Ramos (cell line): Measurements from ENCODE around the gene FAM185A.
"Not testable (repeated sequence)": the region's sequence is repeated elsewhere in the genome, so short reads cannot be mapped to it uniquely, and the experiment has no call there.

Experiments used
- in situ Hi-C: fragments of 300-500 bp; cut with MboI; formaldehyde crosslinking; loops from one replicate; pipeline ENCODE4 v1.14.3; 2022; ENCODE audit warnings: low sequenced_read_pairs; ENCODE audit not compliant: unreplicated experiment

The FAM185A gene

DNA sequence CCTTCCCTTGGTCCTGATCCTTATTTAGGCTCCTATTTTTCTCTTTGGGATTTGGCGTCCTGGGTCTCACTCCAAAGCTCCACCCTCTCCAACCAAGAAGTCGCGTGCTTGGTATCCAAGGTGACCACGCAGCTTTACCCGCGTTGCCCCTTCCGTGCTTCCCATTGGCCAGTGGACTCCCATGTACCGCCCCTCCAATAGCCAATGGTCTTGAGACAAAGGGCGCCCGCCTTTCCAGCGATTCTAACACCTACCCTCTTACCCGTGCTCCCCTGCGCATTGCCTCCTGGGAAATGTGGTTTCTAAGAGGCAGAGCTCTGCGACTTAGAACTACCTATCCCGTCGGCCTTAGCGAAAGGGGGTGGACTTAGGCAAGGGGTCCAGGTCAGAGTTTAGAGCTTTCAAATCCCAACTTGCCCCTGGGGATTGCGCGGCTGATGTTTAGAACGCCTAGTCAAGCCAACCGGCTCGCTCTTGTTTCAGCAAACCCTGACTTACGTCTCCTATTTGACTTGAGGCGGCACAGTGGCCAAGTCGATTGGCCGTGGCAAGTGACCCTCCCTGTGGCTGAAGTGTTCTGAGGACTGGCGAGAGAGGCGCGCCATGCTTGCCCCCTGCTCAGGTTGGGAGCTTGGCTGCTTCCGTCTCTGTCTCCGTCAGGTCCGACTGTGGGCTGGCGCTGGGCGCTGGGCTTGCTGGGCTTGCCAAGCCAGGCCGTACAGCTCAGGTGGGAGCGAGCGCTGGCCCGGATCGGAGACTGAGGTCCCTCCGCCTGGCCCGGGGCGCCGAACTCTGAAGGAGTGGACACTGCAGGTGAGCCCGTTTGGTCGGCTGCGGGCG lies at the start of gene FAM185A:
Gene FAM185A, plus strand, starts transcription at position 395 of the 840 bp plus-strand sequence. Its CDS starts 209 bp downstream, at position 604.
- in situ Hi-C loops, result loop anchor here (25.0 kb wide), 1 partner anchor 287 kb away; the partner anchor contains the start of genes ALKBH4 and LRWD1

DNA sequence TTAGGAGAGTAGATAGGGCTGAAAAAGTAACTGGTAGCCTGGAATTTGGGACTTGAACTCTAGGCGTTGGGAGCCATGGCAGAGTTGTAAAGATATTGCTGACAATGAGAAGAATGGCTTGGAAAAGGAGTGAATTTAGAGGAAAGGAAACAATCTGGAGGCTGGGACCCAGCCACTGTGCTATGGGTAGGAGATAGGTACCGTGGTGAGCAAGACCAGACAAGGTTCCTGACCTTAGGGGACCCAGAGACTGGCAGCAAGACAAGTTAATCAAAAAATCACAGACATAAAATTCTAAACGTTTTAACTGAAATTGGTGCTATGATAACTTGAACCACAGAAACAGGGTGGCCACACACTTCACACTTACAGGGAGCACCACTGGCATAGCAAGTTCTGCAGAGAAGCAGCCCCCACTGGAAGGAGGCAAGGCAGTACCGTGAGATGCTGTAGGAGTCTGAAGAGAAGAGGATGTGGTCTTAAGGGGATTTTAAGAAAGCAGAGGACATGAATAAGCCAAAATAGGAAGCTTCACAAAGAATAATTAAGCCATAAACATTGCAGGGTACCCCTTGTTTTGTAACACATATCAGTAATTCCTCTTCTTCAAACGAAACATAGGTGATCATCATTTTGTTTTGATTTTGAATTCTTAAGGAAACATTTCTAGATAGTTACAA lies 35.6 kb upstream of the FAM185A start:
- in situ Hi-C loops, result not testable (repeated sequence)

DNA sequence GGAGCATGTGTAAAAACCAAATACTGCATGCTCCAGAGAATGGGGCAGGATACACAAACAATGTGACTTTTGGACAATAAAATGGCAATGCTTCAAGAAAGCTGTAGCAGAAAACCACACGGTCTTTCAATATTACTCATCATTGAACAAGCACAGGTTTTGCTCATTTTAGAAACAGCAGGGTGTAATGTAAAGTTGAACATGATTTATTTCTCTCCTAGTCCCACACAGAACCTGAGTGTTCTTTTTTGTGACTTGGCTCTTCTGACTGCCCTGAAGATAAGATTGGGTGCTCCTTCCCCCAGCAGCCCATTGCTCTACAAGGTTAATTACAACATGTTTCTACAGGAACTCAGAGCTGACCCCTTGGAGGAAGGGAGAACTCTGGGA lies 35.1 kb upstream of the FAM185A start:
- in situ Hi-C loops, result not testable (repeated sequence)

DNA sequence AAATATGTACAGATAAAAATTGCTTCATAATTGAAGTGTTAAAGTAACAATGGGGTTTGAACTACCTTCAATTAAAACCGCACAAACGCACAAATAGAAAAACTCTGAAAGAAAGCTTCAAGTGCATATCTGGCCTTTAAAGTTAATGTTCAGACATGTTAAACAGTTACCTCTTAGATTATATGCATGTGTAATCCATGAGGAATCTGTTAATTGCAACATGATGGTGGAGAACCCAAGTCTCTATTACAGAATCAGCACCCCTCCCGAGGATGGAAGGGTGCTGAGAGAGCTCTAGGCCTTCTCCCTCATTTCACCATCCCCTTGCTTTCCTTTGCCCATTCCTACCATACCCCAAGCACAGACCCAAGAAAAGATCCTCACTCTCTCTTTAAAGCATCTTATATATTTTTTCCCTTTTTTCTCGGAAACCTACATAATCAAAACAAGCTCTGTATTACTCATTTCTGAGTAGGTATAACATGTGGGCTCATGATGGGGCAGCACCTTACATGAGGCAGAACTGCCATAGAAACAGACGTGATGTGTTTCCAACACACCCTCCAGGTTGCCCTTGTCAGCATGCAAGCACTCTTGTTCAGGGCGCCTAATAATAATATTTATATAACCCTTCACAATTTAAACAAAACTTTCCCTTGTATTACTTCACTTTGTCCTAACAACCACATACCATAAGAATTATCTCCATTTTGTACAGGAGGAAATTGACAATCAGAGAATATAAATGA lies 33.9 kb upstream of the FAM185A start:
- in situ Hi-C loops, result not testable (repeated sequence)

DNA sequence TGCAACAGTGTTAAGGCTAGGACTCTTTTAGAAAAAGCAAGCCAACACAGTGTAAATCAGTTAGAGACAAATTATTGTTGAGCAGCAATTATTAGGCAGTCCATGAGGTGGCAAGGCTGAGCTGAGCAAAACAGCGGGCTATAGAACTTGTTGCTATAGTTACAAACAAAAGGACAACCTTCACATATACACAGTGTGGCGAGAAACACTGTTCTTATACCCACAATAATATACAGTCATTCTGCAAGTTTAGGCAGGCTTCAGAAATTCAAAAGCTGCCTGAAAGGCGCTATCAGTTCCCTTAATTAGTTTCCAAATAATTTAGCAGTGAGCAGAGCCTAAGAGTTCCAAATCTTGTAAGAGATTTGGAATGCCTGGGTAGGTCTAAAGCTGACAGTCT lies 33.1 kb upstream of the FAM185A start:
- in situ Hi-C loops, result not testable (repeated sequence)

DNA sequence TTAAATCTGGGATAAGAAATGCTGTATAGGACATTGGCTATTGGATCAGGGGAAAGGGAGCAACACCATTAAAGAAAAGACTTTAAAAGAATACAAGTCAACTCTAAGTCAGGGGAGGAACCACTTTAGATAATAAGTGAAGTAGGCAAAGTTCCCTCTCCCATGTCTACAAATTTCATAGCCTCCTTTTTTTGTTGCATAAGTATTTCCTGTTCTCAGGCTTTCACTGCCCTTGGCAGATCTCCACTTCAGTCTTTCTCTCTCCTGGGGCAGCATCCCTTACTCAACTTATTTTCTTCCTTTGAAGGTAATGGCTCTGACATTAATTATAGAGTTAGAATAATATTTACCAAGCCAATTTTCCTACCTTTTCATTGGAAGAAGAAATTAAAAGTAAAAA lies 30.3 kb upstream of the FAM185A start:
- in situ Hi-C loops, result not testable (repeated sequence)

DNA sequence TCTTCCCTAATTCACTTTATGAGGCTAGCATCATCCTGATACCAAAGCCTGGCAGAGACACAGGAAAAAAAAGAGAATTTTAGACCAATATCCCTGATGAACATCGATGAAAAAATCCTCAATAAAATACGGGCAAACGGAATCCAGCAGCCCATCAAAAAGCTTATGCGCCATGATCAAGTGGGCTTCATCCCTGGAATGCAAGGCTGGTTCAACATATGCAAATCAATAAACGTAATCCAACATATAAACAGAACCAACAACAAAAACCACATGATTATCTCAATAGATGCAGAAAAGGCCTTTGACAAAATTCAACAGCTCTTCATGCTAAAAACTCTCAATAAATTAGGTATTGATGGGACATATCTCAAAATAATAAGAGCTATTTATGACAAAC lies 22.6 kb upstream of the FAM185A start:
- in situ Hi-C loops, result loop anchor here (25.0 kb wide), 1 partner anchor 264 kb away; the partner anchor contains the start of genes ALKBH4 and LRWD1

DNA sequence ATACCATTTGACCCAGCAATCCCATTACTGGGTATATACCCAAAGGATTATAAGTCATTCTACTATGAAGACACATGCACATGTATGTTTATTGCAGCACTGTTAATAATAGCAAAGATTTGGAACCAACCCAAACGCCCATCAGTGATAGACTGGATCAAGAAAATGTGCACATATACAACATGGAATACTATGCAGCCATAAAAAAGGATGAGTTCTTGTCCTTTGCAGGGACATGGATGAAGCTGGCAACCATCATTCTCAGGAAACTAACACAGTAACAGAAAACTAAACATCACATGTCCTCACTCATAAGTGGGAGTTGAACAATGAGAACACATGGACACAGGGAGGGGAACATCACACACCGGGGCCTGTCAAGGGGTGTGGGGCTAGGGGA lies 19.1 kb upstream of the FAM185A start:
- in situ Hi-C loops, result loop anchor here (25.0 kb wide), 1 partner anchor 267 kb away; the partner anchor contains the start of genes ALKBH4 and LRWD1

DNA sequence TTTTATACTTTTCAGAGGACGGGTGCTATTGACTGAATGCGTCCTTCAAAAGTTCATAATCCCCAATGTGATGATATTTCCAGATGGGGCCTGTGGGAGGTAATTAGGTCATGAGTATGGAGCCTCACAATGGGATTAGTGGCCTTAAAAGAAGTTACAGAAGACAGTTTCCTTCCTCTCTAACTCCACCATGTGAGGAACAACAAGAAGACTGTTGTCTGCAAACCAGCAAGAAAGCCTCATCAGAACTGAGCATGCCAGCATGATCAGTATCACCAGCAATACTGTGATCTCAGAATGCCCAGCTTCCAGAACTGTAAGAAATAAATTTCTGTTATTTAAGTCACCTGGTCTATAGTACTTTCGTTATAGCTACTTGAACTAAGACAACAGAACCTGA lies 18.4 kb upstream of the FAM185A start:
- in situ Hi-C loops, result loop anchor here (25.0 kb wide), 1 partner anchor 268 kb away; the partner anchor contains the start of genes ALKBH4 and LRWD1

DNA sequence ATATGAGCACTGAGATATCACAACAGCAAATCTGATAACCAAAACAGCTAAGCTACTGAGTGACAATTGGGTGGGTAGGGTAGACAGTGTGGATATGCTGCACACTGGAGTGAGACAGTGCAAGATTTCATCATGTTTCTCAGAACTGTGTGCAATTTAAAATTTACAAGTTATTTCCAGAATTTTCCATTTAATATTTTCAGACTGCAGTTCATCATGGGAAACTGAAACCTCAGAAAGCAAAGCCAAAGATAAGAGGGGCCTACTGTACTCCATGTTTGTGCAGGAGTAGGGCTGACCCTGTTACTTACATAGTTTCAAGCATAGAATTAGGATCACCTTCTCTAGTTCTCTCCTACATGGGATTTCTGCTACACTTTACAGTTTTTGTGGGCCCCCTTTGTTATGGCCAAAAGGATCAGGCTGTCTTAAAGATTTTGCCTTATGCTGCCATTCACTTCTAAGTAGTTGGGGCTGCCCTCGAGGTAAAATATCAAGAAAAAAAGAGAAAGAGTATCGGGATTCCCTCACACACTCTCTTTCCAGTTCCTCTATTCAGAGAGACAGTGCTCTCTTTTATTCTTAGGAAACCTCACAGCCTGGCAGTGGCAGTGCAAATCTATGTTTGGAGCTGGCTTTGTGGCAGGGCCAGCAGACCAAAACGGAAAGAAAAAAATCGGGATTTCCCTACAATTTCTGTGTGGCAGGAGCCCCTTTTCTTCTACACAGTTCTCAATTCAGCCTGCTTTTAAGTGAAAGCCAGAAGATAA lies 6.6 kb upstream of the FAM185A start:
- in situ Hi-C loops, result loop anchor here (25.0 kb wide), 1 partner anchor 280 kb away; the partner anchor contains the start of genes ALKBH4 and LRWD1

DNA sequence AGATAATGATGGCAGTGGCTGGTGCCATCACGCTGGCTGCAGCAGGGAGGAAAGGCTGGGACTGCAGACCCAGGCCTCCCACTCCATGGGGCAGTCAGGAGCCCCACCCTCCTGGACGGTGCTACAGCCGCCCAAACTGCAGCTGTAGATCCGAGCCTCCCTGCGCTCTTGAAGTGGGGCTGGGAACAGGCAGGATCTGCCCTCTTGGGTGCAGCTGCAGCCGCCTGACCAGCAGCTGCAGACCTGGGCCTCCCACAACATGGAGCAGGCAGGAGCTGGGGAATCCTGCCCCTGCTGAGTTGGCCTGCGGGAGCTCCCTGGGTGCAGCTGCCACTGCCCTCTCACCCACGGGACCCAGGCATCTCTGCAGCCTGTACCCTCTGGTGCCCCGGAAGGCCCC lies 4.9 kb upstream of the FAM185A start:
- in situ Hi-C loops, result loop anchor here (25.0 kb wide), 1 partner anchor 282 kb away; the partner anchor contains the start of genes ALKBH4 and LRWD1

DNA sequence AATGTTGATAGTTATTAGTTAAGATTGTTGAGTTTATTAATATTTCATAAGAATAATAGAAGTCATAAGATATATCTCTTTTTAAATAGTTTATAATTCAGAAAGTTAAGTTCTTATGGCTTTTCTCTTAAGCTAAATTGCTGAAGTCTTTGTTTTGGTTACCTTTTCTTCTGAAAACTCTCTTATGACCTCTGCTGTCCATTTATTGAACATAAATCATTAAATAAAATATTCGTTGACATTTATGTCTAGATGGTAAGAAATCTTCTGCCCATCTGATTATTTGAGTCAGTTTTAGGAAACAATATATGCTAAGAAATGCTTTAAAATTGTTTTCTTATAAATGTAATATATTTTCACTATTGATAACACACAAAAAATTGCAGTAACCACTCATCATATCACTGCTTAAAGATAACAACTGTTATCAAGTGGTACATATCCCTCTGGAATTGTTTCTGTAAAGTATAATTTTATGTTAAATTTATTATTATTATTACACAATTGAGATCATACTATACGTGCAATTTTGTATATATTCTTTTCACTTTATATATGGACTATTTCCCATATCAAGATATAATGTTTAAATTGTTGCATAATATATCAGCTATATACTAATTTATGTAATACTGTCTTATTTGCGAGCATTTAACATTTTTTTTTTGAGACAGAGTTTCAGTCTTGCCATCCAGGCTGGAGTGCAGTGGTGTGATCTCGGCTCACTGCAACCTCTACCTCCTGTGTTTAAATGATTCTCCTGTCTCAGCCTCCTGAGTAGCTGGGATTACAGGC lies 3.1 kb upstream of the FAM185A start:
- in situ Hi-C loops, result loop anchor here (25.0 kb wide), 1 partner anchor 283 kb away; the partner anchor contains the start of genes ALKBH4 and LRWD1

DNA sequence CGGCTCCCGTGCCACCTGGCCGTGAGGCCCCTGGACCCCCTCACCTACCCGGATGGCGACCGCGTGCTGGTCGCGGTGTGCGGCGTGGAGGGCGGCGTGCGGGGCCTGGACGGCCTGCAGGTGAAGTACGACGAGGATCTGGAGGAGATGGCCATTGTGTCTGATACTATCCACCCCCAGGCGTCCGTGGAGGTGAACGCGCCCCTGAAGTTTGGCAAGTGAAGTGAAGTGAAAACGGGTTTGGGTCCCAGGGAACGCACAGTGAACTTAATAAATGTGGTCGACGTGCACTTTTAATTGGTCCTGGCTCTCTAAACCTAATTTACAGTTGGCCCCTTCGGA lies 617 bp downstream of the FAM185A start:
- in situ Hi-C loops, result loop anchor here (25.0 kb wide), 1 partner anchor 287 kb away; the partner anchor contains the start of genes ALKBH4 and LRWD1

DNA sequence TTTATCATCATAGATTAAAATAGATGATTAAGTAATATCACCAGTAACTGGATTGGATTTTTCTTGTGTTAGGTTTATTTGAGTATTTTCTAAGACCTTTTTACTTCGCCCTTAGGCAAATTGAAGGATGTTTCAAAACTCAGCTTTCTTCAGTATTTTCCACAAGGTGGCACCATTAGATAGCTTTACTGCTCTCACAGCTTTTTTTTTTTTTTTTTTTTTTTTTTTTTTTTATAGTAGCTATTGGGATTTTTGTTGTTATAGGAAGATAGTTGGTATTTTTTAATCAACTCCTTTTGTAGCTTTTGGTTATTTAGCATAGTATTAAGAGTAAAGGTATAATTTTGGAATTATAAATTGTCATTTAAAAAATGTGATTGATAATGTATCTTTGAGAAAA lies 9.4 kb downstream of the FAM185A start:
- in situ Hi-C loops, result loop anchor here (25.0 kb wide), 1 partner anchor 304 kb away; the partner anchor contains the start of gene FBXL13

DNA sequence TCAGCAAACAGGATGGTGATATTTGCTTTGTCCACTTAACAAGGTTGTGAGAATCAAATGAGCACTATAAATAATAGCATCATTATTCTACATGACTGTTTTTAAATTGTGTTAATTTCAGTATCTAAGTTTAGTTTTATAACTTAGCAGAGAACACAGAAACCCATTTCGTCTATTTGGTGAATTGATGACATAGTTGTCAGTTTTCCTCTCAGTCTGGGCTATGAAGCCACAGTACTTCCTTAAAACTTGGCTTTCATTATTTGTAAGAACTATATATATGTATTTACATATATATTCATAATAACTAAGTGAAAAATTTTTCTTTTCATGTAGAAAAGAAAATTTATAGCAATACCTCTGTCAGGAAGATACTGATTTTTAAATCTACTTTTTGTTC lies 11.1 kb downstream of the FAM185A start:
- in situ Hi-C loops, result loop anchor here (25.0 kb wide), 1 partner anchor 302 kb away; the partner anchor contains the start of gene FBXL13

DNA sequence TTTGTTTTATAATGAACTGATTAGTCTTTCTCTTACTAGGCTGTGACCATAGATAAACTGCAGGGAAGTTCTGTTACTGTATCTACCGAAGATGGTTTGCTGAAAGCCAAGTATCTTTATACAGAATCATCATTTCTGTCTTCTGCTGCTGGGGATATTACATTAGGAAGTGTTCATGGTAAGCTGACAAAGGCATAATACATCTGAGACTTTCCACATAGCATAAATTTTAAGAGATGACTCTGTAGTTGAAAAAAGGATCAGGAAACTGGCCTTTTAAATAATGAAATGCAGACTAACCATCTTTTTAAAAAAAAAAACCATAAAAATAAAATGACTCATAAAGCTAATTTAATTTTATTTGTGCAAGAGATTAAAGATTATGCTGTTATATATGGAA lies 12.4 kb downstream of the FAM185A start:
- in situ Hi-C loops, result loop anchor here (25.0 kb wide), 1 partner anchor 301 kb away; the partner anchor contains the start of gene FBXL13

DNA sequence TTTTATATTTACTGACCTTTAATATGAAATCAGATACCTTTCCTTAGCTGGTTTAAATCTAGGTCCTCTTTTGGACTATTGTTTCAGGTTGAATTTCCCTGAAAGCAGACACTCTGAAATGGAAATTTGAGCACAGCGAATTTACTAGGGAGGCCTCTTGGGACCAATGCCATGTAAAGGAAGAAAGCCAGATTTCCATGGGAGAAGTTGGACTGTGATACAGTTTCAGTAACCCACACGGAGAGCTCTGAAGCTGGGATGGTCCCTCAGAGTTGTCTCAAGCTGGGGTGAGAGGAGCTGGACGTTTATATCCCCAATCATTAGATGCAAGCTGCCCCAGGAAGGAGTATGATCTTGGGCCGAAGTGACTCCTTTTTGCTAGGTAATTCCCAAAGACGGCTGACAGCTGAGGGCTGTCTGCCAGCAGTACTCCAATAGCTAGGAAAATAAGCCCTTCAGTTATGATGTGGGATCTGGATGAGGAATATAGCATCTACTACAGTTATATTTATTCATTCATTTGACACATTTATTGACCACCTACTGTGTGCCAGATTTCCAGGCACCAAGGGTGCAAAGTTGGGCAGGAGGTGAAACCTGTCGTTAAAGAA lies 14.6 kb downstream of the FAM185A start:
- in situ Hi-C loops, result loop anchor here (25.0 kb wide), 1 partner anchor 299 kb away; the partner anchor contains the start of gene FBXL13

DNA sequence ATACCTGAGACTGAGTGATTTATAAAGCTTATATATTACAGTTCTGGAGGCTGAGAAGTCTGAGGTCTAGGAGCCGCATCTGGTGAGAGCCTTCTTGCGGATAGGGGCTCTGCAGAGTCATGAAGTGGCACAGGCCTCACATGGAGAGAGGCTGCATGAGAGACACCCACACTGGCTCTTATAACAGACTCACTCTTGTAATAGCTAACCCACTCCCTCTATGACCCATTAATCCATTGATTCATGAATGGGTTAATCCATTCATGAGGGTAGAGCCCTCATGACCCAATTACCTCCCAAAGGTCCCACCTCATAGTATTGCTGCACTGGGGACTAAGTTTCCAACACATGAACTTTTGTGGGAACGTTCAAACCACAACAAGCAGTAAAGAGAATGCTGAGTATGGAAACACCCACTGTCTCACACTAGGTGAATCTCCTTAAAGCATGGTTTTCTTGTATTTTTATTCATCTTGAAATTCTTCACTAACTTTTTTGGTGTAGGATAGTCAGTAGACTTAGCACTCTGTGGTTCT lies 20.9 kb downstream of the FAM185A start:
- in situ Hi-C loops, result loop anchor here (25.0 kb wide), 1 partner anchor 293 kb away; the partner anchor contains the start of gene FBXL13
